ENCODE results near the gene OGN. TPM values are rescaled to one million over a fixed set of nuclear protein-coding genes. Genes with fewer than 3 reads are reported as not detected.

OGN gene
- total and polyA plus RNA-seq, 2 donors from 2014 or later: 2.0 to 3.8 TPM

- intact Hi-C loops (cut with DNase I): no loop called here
- DNase-seq (no peak), FAIRE-seq (no peak)
- H3K4me3 ChIP-seq (ENCODE audit: low read length in 3 of 3): no peak overlapping the region
- H3K36me3 ChIP-seq (ENCODE audit: control insufficient read depth in 2 of 3, insufficient read depth in 3 of 3, low read length in 3 of 3): no peaks in the 10 kb centered on the region
- no peak for TF ChIP-seq CTCF (IDR thresholded peaks at IDR 0.05; ENCODE audit: borderline replicate concordance, extremely low read depth, insufficient read depth)
- no peak overlapping the region for H3K27ac ChIP-seq (ENCODE audit: low read depth in 2 of 2, low read length in 2 of 2)
- H3K4me1 ChIP-seq (ENCODE audit: control insufficient read depth in 2 of 3, insufficient read depth in 2 of 3, low read depth in 1 of 3, low read length in 3 of 3): no peaks in the 10 kb centered on the region
- H3K9me3 ChIP-seq (ENCODE audit: control insufficient read depth in 2 of 3, insufficient read depth in 1 of 3, low read length in 3 of 3): peaks cover 0 to 5% (median 0%) of the 10 kb centered on the region in 3 donors
- H3K9ac ChIP-seq (ENCODE audit: low read length in 3 of 3): no peak overlapping the region
- no peaks in the 10 kb centered on the region for H3K27me3 ChIP-seq (ENCODE audit: control insufficient read depth, insufficient read depth, low read length)
Observed at GRCh38 chr9:92395617-92396016, 8.8 kb downstream of the OGN start.

- TF ChIP-seq CTCF (IDR thresholded peaks at IDR 0.05; ENCODE audit: borderline replicate concordance, extremely low read depth, insufficient read depth): no peak
- DNase-seq: no peak
- H3K27ac ChIP-seq (ENCODE audit: low read depth in 2 of 2, low read length in 2 of 2): no peak overlapping the region
Observed at GRCh38 chr9:92393686-92394085, 10.7 kb downstream of the OGN start.

DNA sequence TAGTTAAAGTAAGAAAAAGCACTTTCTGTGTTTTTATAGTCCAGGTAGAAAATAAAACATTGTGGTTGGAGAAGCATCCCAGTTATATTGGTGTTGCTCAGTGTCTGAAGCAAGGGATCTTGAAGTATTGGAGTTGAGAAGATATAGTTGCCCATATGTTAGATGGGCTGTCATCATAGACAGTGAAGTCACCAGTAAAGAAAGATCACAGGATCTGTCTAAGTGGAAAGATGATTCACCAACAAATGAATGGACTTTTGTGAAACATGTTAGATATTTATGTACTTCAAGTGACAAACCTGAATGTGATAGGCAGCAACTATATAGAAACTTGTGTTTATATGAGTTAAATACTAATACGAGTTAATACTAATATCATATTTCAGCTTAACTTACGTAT is 11.7 kb downstream of the OGN start:
- no peaks in the 10 kb centered on the region for H3K36me3 ChIP-seq (ENCODE audit: control insufficient read depth in 2 of 3, insufficient read depth in 3 of 3, low read length in 3 of 3)
- TF ChIP-seq CTCF (IDR thresholded peaks at IDR 0.05; ENCODE audit: borderline replicate concordance, extremely low read depth, insufficient read depth): no peak
- no peak overlapping the region for H3K9ac ChIP-seq (ENCODE audit: low read length in 3 of 3)
- DNase-seq: no peak
- H3K27ac ChIP-seq (ENCODE audit: low read depth in 2 of 2, low read length in 2 of 2): no peak overlapping the region
- no peak overlapping the region for H3K4me3 ChIP-seq (ENCODE audit: low read length in 3 of 3)
- H3K27me3 ChIP-seq (ENCODE audit: control insufficient read depth, insufficient read depth, low read length): no peaks in the 10 kb centered on the region
- intact Hi-C loops (cut with DNase I): no loop called here
- peaks cover 0 to 3% (median 0%) of the 10 kb centered on the region in 3 donors for H3K9me3 ChIP-seq (ENCODE audit: control insufficient read depth in 2 of 3, insufficient read depth in 1 of 3, low read length in 3 of 3)
- no peak for FAIRE-seq
- H3K4me1 ChIP-seq (ENCODE audit: control insufficient read depth in 2 of 3, insufficient read depth in 2 of 3, low read depth in 1 of 3, low read length in 3 of 3): no peaks in the 10 kb centered on the region

More at GRCh38 chr9:92393686-92394085, 10.7 kb downstream of the OGN start:
- intact Hi-C loops (cut with DNase I): no loop called here
- no peaks in the 10 kb centered on the region for H3K4me1 ChIP-seq (ENCODE audit: control insufficient read depth in 2 of 3, insufficient read depth in 2 of 3, low read depth in 1 of 3, low read length in 3 of 3)
- FAIRE-seq: no peak
- H3K36me3 ChIP-seq (ENCODE audit: control insufficient read depth in 2 of 3, insufficient read depth in 3 of 3, low read length in 3 of 3): no peaks in the 10 kb centered on the region
- H3K9ac ChIP-seq (ENCODE audit: low read length in 3 of 3): no peak overlapping the region
- H3K27me3 ChIP-seq (ENCODE audit: control insufficient read depth, insufficient read depth, low read length): no peaks in the 10 kb centered on the region
- H3K4me3 ChIP-seq (ENCODE audit: low read length in 3 of 3): no peak overlapping the region
- peaks cover 0 to 5% (median 0%) of the 10 kb centered on the region in 3 donors for H3K9me3 ChIP-seq (ENCODE audit: control insufficient read depth in 2 of 3, insufficient read depth in 1 of 3, low read length in 3 of 3)

DNA sequence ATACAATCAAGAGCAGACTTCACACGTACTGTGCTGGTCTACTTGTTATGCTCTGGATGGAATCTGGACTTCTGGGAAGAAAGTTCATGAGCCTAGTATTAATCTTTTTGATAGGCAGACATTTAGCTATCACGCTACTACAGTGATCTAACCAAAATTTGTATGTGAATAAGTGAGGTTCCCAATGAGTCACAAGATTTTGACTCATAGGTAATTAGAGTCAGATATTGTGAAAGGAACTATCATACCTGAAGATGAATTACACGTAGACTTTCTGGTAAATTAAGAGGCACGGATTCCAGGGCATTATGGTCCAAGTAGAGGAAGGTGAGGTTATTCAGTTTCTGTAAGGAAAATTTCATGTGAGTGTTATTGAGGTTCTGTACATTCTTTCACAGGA is 18.4 kb downstream of the OGN start:
- Histone ChIP-seq H3K4me3 (ENCODE audit: low read length in 3 of 3) (no peak overlapping the region), H3K9me3 (ENCODE audit: control insufficient read depth in 2 of 3, insufficient read depth in 1 of 3, low read length in 3 of 3) (no peaks in the 10 kb centered on the region), H3K27me3 (ENCODE audit: control insufficient read depth, insufficient read depth, low read length) (no peaks in the 10 kb centered on the region), H3K27ac (ENCODE audit: low read depth in 2 of 2, low read length in 2 of 2) (no peak overlapping the region), H3K36me3 (ENCODE audit: control insufficient read depth in 2 of 3, insufficient read depth in 3 of 3, low read length in 3 of 3) (no peaks in the 10 kb centered on the region), H3K4me1 (ENCODE audit: control insufficient read depth in 2 of 3, insufficient read depth in 2 of 3, low read depth in 1 of 3, low read length in 3 of 3) (no peaks in the 10 kb centered on the region), H3K9ac (ENCODE audit: low read length in 3 of 3) (no peak overlapping the region)
- TF ChIP-seq CTCF (IDR thresholded peaks at IDR 0.05; ENCODE audit: borderline replicate concordance, extremely low read depth, insufficient read depth): no peak
- intact Hi-C loops (cut with DNase I): no loop called here
- FAIRE-seq (no peak), DNase-seq (no peak)

Measured in kidney (tissue), 14 donors.